ENCODE results near the gene RPL29. TPM values are rescaled to one million over a fixed set of nuclear protein-coding genes. Genes with fewer than 3 reads are reported as not detected.

Gene RPL29
- total and polyA plus RNA-seq, 2 of the 13 experiments (the other 11 are each of a cell fraction or from before 2014, with no cell fraction given), result 1,348 to 2,263 TPM

- TF ChIP-seq UBTF (CRISPR knock-in tag; IDR thresholded peaks at IDR 0.05) (no peak), IKZF5 (CRISPR knock-in tag; IDR thresholded peaks at IDR 0.05) (0 out of 2 replicates have a peak, but pooled peaks have one; percentile 35), POLR2AphosphoS2 (IDR thresholded peaks at IDR 0.05; ENCODE audit: low read depth, low read length) (no peak), ZNF768 (CRISPR knock-in tag; IDR thresholded peaks at IDR 0.05) (peak; percentile 33; the same call in 1 of the 2 replicates), ZBTB7B (CRISPR knock-in tag; IDR thresholded peaks at IDR 0.05) (peak; percentile 68; the same call in 1 of the 2 replicates), MAZ (IDR thresholded peaks at IDR 0.05; ENCODE audit: borderline replicate concordance, low read depth, low read length) (peak; percentile 32; the same call in 1 of the 2 replicates), MAZ (CRISPR knock-in tag; IDR thresholded peaks at IDR 0.05; ENCODE audit: low read depth) (peak; percentile 59; the same call in 1 of the 2 replicates), AGO1 (IDR thresholded peaks at IDR 0.05; ENCODE audit: low read depth, low read length, poor library complexity, severe bottlenecking) (no peak), RAD21 (CRISPR knock-in tag; IDR thresholded peaks at IDR 0.05) (peak; percentile 91), ZBTB7A (CRISPR knock-in tag; IDR thresholded peaks at IDR 0.05) (peak; percentile 73), ZNF687 (CRISPR knock-in tag; IDR thresholded peaks at IDR 0.05) (peak; percentile 37), MIER3 (CRISPR knock-in tag; IDR thresholded peaks at IDR 0.05; ENCODE audit: borderline replicate concordance) (0 out of 2 replicates have a peak, but pooled peaks have one; percentile 34), ZNF572 (CRISPR knock-in tag; IDR thresholded peaks at IDR 0.05) (peak; percentile 54; the same call in 1 of the 2 replicates), THRA (CRISPR knock-in tag; IDR thresholded peaks at IDR 0.05; ENCODE audit: borderline replicate concordance) (0 out of 2 replicates have a peak, but pooled peaks have one; percentile 29)
Observed at GRCh38 chr3:52004163-52004787, 8.6 kb upstream of the RPL29 start (continued).

All from HepG2 (cell line).